Measurements from ENCODE around the gene DUSP8. TPM values are rescaled to one million over a fixed set of nuclear protein-coding genes. Genes with fewer than 3 reads are reported as not detected.

DUSP8 gene
- total and polyA plus RNA-seq, 9 of the 15 experiments (the other 6 are each of a cell fraction or from before 2014, with no cell fraction given) = 0.14 to 2.0 (median 0.86) TPM; not detected in 2

DNA sequence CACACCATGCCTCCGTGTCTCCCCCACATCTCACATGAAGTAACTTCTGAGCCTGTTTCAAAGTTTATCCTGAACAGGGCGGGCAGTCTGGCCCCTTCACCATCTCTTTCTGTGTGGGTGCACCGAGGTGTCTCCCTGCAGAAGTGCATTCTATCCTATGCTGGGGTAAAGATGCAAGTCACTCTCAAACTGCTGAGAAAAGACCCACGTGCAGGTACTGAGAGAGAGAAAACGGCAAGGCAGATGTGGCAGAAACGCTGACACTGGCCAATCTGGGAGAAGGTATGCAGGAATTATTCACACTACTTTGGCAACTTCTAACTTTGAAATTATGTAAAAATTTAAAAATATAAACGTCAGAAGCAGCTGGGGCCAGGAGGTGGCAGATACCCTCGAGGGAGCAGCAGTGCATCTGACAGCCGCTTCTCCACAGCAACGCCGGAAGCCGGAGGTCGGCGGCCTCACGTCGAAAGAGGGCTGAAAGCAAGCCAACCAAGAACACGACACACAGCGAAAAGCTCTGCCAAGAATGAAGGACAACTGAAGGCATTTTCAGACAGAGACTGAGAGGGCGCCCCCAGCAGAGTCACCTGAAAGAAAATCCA is 51.3 kb downstream of the DUSP8 start (continued):
- TF ChIP-seq ZNF79 (CRISPR knock-in tag; IDR thresholded peaks at IDR 0.05; ENCODE audit: low read depth) (no peak), ARHGAP35 (IDR thresholded peaks at IDR 0.05; ENCODE audit: partially characterized antibody) (no peak), HOXB6 (CRISPR knock-in tag; IDR thresholded peaks at IDR 0.05; ENCODE audit: borderline replicate concordance) (no peak), BRCA1 (IDR thresholded peaks at IDR 0.05) (no peak), BRCA1 (CRISPR knock-in tag; IDR thresholded peaks at IDR 0.05) (no peak), HLTF (IDR thresholded peaks at IDR 0.05) (no peak), PML (IDR thresholded peaks at IDR 0.05; ENCODE audit: low read length) (no peak), NELFE (IDR thresholded peaks at IDR 0.05; ENCODE audit: insufficient read depth, insufficient read length) (no peak), TBL1XR1 (IDR thresholded peaks at IDR 0.05; ENCODE audit: low read length in 2 of 2) (no peak), ATF3 (IDR thresholded peaks at IDR 0.05) (no peak), ATF3 (CRISPR knock-in tag; conservative IDR thresholded peaks at IDR 0.05) (no peak), HMGN3 (IDR thresholded peaks at IDR 0.05; ENCODE audit: borderline replicate concordance, extremely low read depth, insufficient read length, low read depth, low read length) (no peak), FOXP1 (CRISPR knock-in tag; IDR thresholded peaks at IDR 0.05) (no peak), SMAD4 (CRISPR knock-in tag; conservative IDR thresholded peaks at IDR 0.05) (no peak), ZNF174 (CRISPR knock-in tag; IDR thresholded peaks at IDR 0.05) (no peak), SMARCA4 (IDR thresholded peaks at IDR 0.05) (0 out of 2 replicates have a peak, but pooled peaks have one; percentile 18), EWSR1 (IDR thresholded peaks at IDR 0.05; ENCODE audit: borderline replicate concordance, low read depth, partially characterized antibody) (no peak), STAT5B (CRISPR knock-in tag; IDR thresholded peaks at IDR 0.05) (no peak), ESRRB (CRISPR knock-in tag; IDR thresholded peaks at IDR 0.05; ENCODE audit: borderline replicate concordance) (no peak), KAT2B (IDR thresholded peaks at IDR 0.05; ENCODE audit: low read depth, low read length) (no peak), BHLHE40 (IDR thresholded peaks at IDR 0.05; ENCODE audit: low read length) (no peak; the same call in 1 of the 2 replicates), RBM39 (optimal IDR thresholded peaks at IDR 0.05; ENCODE audit: low read depth, low read length) (no peak), NR2C1 (IDR thresholded peaks at IDR 0.05) (no peak), NR2C1 (tag; IDR thresholded peaks at IDR 0.05) (no peak), PYGO2 (tag; IDR thresholded peaks at IDR 0.05) (no peak), NFE2 (IDR thresholded peaks at IDR 0.05; ENCODE audit: low read depth) (peak; percentile 74), SRSF3 (IDR thresholded peaks at IDR 0.05; ENCODE audit: insufficient read depth, low read length) (no peak), NFIX (CRISPR knock-in tag; IDR thresholded peaks at IDR 0.05; ENCODE audit: low read depth) (no peak), ZNF143 (CRISPR knock-in tag; IDR thresholded peaks at IDR 0.05) (no peak), SAP30 (IDR thresholded peaks at IDR 0.05; ENCODE audit: borderline replicate concordance, insufficient read depth, low read depth, low read length, poor library complexity, severe bottlenecking) (no peak), HDAC1 (IDR thresholded peaks at IDR 0.05) (0 out of 4 replicates have a peak, but pooled peaks of 1 of the 2 experiments have one; percentile 5), SMARCE1 (IDR thresholded peaks at IDR 0.05) (no peak), CBFA2T3 (IDR thresholded peaks at IDR 0.05) (peak; percentile 75), CHD1 (IDR thresholded peaks at IDR 0.05; ENCODE audit: low read length) (no peak)
